Cardiac muscle cell (in vitro differentiated cells and primary cell): Measurements from ENCODE around the gene B4GALT1. TPM values are rescaled to one million over a fixed set of nuclear protein-coding genes. Genes with fewer than 3 reads are reported as not detected.

Experiments
- polyA plus RNA-seq: library from polyadenylated mRNA; unstranded; fragments of >200 nt; fragmentation: Nextera tagmentation; extraction: Ambion mirVana; gene quantifications from 2 replicates; pipeline ENCODE4 v1.2.1, GENCODE V29; 2016
- total RNA-seq: library from RNA; depleted of rRNA; stranded (reverse); fragments of >200 nt; gene quantifications from 2 replicates; pipeline ENCODE4 v1.2.3, GENCODE V29; 2016

Gene B4GALT1
- total and polyA plus RNA-seq, 2 experiments from 2014 or later: 22.1 to 33.6 TPM

Other genes with a start within 250 kb of the B4GALT1 start
- 38.8 and 65.2 TPM in 2 replicates for gene APTX, start 165.7 kb downstream of the B4GALT1 start, total RNA-seq
- 60.7 and 78.6 TPM in 2 replicates for gene APTX, start 165.7 kb downstream of the B4GALT1 start, polyA plus RNA-seq
- 96.1 and 130 TPM in 2 replicates for gene DNAJA1, start 142.1 kb downstream of the B4GALT1 start, total RNA-seq
- gene DNAJA1, start 142.1 kb downstream of the B4GALT1 start, polyA plus RNA-seq: 153 and 202 TPM in 2 replicates
- 16.4 and 17.6 TPM in 2 replicates for gene SMU1, start 90.7 kb downstream of the B4GALT1 start, total RNA-seq
- gene SMU1, start 90.7 kb downstream of the B4GALT1 start, polyA plus RNA-seq: 16.4 and 25.0 TPM in 2 replicates
- 7.8 TPM in 1 of 2 replicates, not detected in the other for gene SPINK4, start 72.8 kb upstream of the B4GALT1 start, total RNA-seq
- 5.7 and 6.9 TPM in 2 replicates for gene SPINK4, start 72.8 kb upstream of the B4GALT1 start, polyA plus RNA-seq
- 248 and 301 TPM in 2 replicates for gene BAG1, start 97.4 kb upstream of the B4GALT1 start, total RNA-seq
- gene BAG1, start 97.4 kb upstream of the B4GALT1 start, polyA plus RNA-seq: 166 and 270 TPM in 2 replicates
- gene CHMP5, start 97.7 kb upstream of the B4GALT1 start, total RNA-seq: 75.2 and 75.5 TPM in 2 replicates
- gene CHMP5, start 97.7 kb upstream of the B4GALT1 start, polyA plus RNA-seq: 99.5 and 122 TPM in 2 replicates
- 15.7 and 19.3 TPM in 2 replicates for gene NFX1, start 123.2 kb upstream of the B4GALT1 start, total RNA-seq
- gene NFX1, start 123.2 kb upstream of the B4GALT1 start, polyA plus RNA-seq: 29.4 and 29.9 TPM in 2 replicates
- 3.8 and 5.5 TPM in 2 replicates for gene AQP7, start 235.2 kb upstream of the B4GALT1 start, total RNA-seq
- gene AQP7, start 235.2 kb upstream of the B4GALT1 start, polyA plus RNA-seq: 4.2 and 4.5 TPM in 2 replicates